SU-DHL-6 (cell line): ENCODE data around the gene OSCP1.

ENCODE experiments used
- H2AFZ ChIP-seq: fragments of 200-600 bp; sonication (generic); 2 replicates; pipeline ENCODE4 v1.6.1; 2014; ENCODE audit warnings: low read depth, mild to moderate bottlenecking, moderate library complexity, mixed read lengths, antibody characterized with exemption, low read length; ENCODE audit not compliant: severe bottlenecking
- H3F3A ChIP-seq: fragments of 200-600 bp; shearing (Covaris generic); 2 replicates; pipeline ENCODE4 v1.6.0; 2016; ENCODE audit warnings: antibody characterized with exemption, mild to moderate bottlenecking; ENCODE audit not compliant: insufficient read depth
- H3K27ac ChIP-seq: fragments of 200-600 bp; sonication (generic); 2 replicates; pipeline ENCODE4 v1.5.1; 2016; ENCODE audit warnings: low read depth, mild to moderate bottlenecking, low read length, moderate library complexity, mixed read lengths
- H3K27me3 ChIP-seq: fragments of 200-600 bp; sonication (generic), shearing (Covaris generic); 2 replicates; pipeline ENCODE4 v1.6.0; 2014; ENCODE audit warnings: mild to moderate bottlenecking, low read length
- H3K36me3 ChIP-seq: fragments of 200-600 bp; sonication (generic); 2 replicates; pipeline ENCODE4 v1.6.1; 2014; ENCODE audit warnings: mild to moderate bottlenecking, low read length, mixed read lengths
- H3K4me2 ChIP-seq: fragments of 300-600, 200-600 bp; shearing (Covaris generic), sonication (generic); 2 replicates; pipeline ENCODE4 v1.6.0; 2014; ENCODE audit warnings: low read length, low read depth, mild to moderate bottlenecking; ENCODE audit not compliant: poor library complexity, severe bottlenecking
- H3K4me3 ChIP-seq: fragments of 200-600 bp; sonication (generic); 2 replicates; pipeline ENCODE4 v1.5.1; 2014; ENCODE audit warnings: antibody characterized with exemption, low read length, mild to moderate bottlenecking, mixed read lengths; ENCODE audit not compliant: insufficient read depth, poor library complexity, severe bottlenecking
- H3K79me2 ChIP-seq: fragments of 200-600 bp; sonication (generic); 2 replicates; pipeline ENCODE4 v1.6.1; 2014; ENCODE audit warnings: mild to moderate bottlenecking, low read length, moderate library complexity; ENCODE audit not compliant: insufficient read depth
- H3K9ac ChIP-seq: fragments of 200-600 bp; sonication (generic); 2 replicates; pipeline ENCODE4 v1.7.0; 2014; ENCODE audit warnings: mild to moderate bottlenecking, low read length
- H3K9me2 ChIP-seq: fragments of 200-600 bp; sonication (generic); replicated peaks from 2 replicates; pipeline ENCODE4 v1.6.1; 2014; ENCODE audit warnings: low read length; ENCODE audit not compliant: insufficient read depth
- H3K9me3 ChIP-seq: fragments of 200-600 bp; sonication (generic); 2 replicates; pipeline ENCODE4 v1.6.1; 2014; ENCODE audit warnings: low read length, mixed read lengths; ENCODE audit not compliant: insufficient read depth
- H4K20me1 ChIP-seq: fragments of 200-600 bp; sonication (generic); 2 replicates; pipeline ENCODE4 v1.6.1; 2014; ENCODE audit warnings: low read depth, mild to moderate bottlenecking, antibody characterized with exemption, low read length, moderate library complexity, mixed read lengths
- CTCF ChIP-seq: fragments of 200-600 bp; sonication (generic); IDR thresholded peaks from one replicate; pipeline ENCODE4 v1.5.1; 2017; ENCODE audit warnings: antibody characterized with exemption, mild to moderate bottlenecking, low read length, moderate library complexity; ENCODE audit not compliant: insufficient read depth, poor library complexity, severe bottlenecking
- EZH2phosphoT487 ChIP-seq: fragments of 200-600 bp; sonication (generic), shearing (Covaris generic); conservative IDR thresholded peaks from 2 replicates; pipeline ENCODE4 v1.6.1; 2018; ENCODE audit warnings: mild to moderate bottlenecking, antibody characterized with exemption, low read length, moderate library complexity, mixed read lengths

Gene OSCP1

GRCh38 chr1:36450919-36451305, 661 bp upstream of the OSCP1 start:
- Histone ChIP-seq H3K9me2 (no peaks in the 10 kb centered on the region), H3K4me3 (peak overlapping the region; percentile 53), H3K9ac (peak overlapping the region; percentile 61), H3K27me3 (no peaks in the 10 kb centered on the region), H3F3A (no peaks in the 10 kb centered on the region), H3K27ac (0 out of 2 replicates have a peak overlapping the region, but pooled peaks have one; percentile 3), H3K79me2 (no peaks in the 10 kb centered on the region), H4K20me1 (no peaks in the 10 kb centered on the region), H3K36me3 (0 out of 2 replicates have a peak, but pooled peaks cover 6% of the 10 kb centered on the region), H3K9me3 (no peaks in the 10 kb centered on the region), H3K4me2 (peak overlapping the region; percentile 85), H2AFZ (peak overlapping the region; percentile 76)
- TF ChIP-seq CTCF (no peak), EZH2phosphoT487 (no peak)

- Histone ChIP-seq H3K4me3 (no peak overlapping the region), H4K20me1 (no peaks in the 10 kb centered on the region), H3F3A (peaks cover 3% of the 10 kb centered on the region; the same call in 1 of the 2 replicates), H3K79me2 (no peaks in the 10 kb centered on the region), H3K27me3 (no peaks in the 10 kb centered on the region; the same call in 1 of the 2 replicates), H3K9me3 (no peaks in the 10 kb centered on the region), H2AFZ (no peak overlapping the region), H3K4me2 (no peak overlapping the region), H3K9me2 (no peaks in the 10 kb centered on the region), H3K27ac (no peak overlapping the region), H3K36me3 (no peaks in the 10 kb centered on the region), H3K9ac (no peak overlapping the region)
- TF ChIP-seq CTCF (no peak), EZH2phosphoT487 (no peak)
Observed at GRCh38 chr1:36448530-36449056, 1.7 kb downstream of the OSCP1 start.

DNA sequence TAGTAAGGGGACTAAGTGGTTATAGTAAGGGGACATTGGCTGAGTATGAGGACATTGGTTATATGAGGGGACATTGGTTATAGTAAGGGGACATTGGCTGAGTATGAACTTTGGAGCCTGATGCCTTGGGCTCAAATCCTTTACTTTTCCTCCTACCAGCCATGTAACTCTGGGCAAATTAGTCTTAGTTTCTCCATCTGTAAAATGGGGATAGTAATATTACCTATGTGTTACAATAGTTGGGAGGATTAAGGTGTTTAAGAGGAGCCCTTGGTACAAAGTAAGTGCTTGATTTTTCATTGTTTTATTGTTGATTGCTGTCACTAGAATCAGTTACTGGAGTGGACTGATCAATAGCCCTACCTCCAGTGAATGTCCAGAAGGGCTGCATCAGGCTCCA, 2.8 kb downstream of the OSCP1 start:
- TF ChIP-seq EZH2phosphoT487, result no peak
- no peak for TF ChIP-seq CTCF
- no peaks in the 10 kb centered on the region for H3K36me3 ChIP-seq
- H3K9me2 ChIP-seq, result no peaks in the 10 kb centered on the region
- H3K4me3 ChIP-seq, result no peak overlapping the region
- no peaks in the 10 kb centered on the region for H3K9me3 ChIP-seq
- no peaks in the 10 kb centered on the region; the same call in 1 of the 2 replicates for H3K27me3 ChIP-seq
- H4K20me1 ChIP-seq, result no peaks in the 10 kb centered on the region
- H3K4me2 ChIP-seq, result no peak overlapping the region
- H2AFZ ChIP-seq, result no peak overlapping the region
- H3K27ac ChIP-seq, result no peak overlapping the region
- H3K79me2 ChIP-seq, result no peaks in the 10 kb centered on the region
- no peak overlapping the region for H3K9ac ChIP-seq
- peaks cover 3% of the 10 kb centered on the region; the same call in 1 of the 2 replicates for H3F3A ChIP-seq
